Mesothelial cell of epicardium (in vitro differentiated cells): ENCODE data around the gene ZNF155. TPM values are rescaled to one million over a fixed set of nuclear protein-coding genes. Genes with fewer than 3 reads are reported as not detected.
A peak's percentile ranks its signal among the peaks of the same experiment; 100 is the strongest.

Source experiments
- DNase-seq, 2 experiments: peaks; one replicate each; pipeline ENCODE4 v3.0.0; 2021; ENCODE audit warnings: low spot score in 2 of 2; ENCODE audit not compliant: unreplicated experiment in 2 of 2
- H3K27ac Mint-ChIP-seq: 2 replicates; pipeline ENCODE4 v1.8.0; 2021; ENCODE audit warnings: mixed read lengths
- H3K27me3 Mint-ChIP-seq: 2 replicates; pipeline ENCODE4 v1.8.0; 2021; ENCODE audit warnings: low read depth, mixed read lengths
- H3K36me3 Mint-ChIP-seq: 2 replicates; pipeline ENCODE4 v1.8.0; 2021; ENCODE audit warnings: mixed read lengths
- H3K4me1 Mint-ChIP-seq: 2 replicates; pipeline ENCODE4 v1.8.0; 2021; ENCODE audit warnings: mixed read lengths
- H3K4me3 Mint-ChIP-seq: 2 replicates; pipeline ENCODE4 v1.8.0; 2021; ENCODE audit warnings: mild to moderate bottlenecking, moderate library complexity, mixed read lengths
- H3K9me3 Mint-ChIP-seq: 2 replicates; pipeline ENCODE4 v1.8.0; 2021; ENCODE audit warnings: mixed read lengths
- CTCF ChIP-seq: fragments of 200-600 bp; sonication (generic); IDR thresholded peaks from one replicate; pipeline ENCODE4 v1.5.0; 2021; ENCODE audit warnings: antibody characterized with exemption; ENCODE audit not compliant: unreplicated experiment
- total RNA-seq: library from RNA; stranded (reverse); gene quantifications from 3 replicates; pipeline ENCODE4 v1.2.1, GENCODE V29; 2021

The ZNF155 gene
- total RNA-seq, 1 donor from 2014 or later = 14.2 TPM

GRCh38 chr19:43960411-43960810 is 23.6 kb upstream of the ZNF155 start:
- Mint-ChIP-seq H3K4me3 (no peak overlapping the region), H3K27me3 (no peaks in the 10 kb centered on the region), H3K4me1 (no peaks in the 10 kb centered on the region), H3K36me3 (peaks cover 78% of the 10 kb centered on the region), H3K9me3 (peaks cover 83% of the 10 kb centered on the region), H3K27ac (no peak overlapping the region)
- TF ChIP-seq CTCF = no peak
- no peak for DNase-seq

- Mint-ChIP-seq H3K36me3 (peaks cover 90% of the 10 kb centered on the region), H3K4me1 (no peaks in the 10 kb centered on the region), H3K27me3 (no peaks in the 10 kb centered on the region), H3K4me3 (no peak overlapping the region), H3K9me3 (peaks cover 82% of the 10 kb centered on the region), H3K27ac (no peak overlapping the region)
- no peak for DNase-seq
- no peak for TF ChIP-seq CTCF
These were observed 17.8 kb upstream of the ZNF155 start for GRCh38 chr19:43966079-43966694.

- H3K27ac Mint-ChIP-seq = no peak overlapping the region
- no peak for TF ChIP-seq CTCF
- no peak for DNase-seq
- H3K4me1 Mint-ChIP-seq = no peaks in the 10 kb centered on the region
- peaks cover 84% of the 10 kb centered on the region for H3K9me3 Mint-ChIP-seq
- H3K27me3 Mint-ChIP-seq = no peaks in the 10 kb centered on the region
- no peak overlapping the region for H3K4me3 Mint-ChIP-seq
- H3K36me3 Mint-ChIP-seq = peaks cover 53% of the 10 kb centered on the region
These were observed 7.3 kb upstream of the ZNF155 start for GRCh38 chr19:43976732-43977131.

GRCh38 chr19:43983544-43983911 is 460 bp upstream of the ZNF155 start:
- DNase-seq = no peak
- Mint-ChIP-seq H3K4me3 (peak overlapping the region; percentile 64), H3K9me3 (peaks cover 43% of the 10 kb centered on the region), H3K27me3 (no peaks in the 10 kb centered on the region), H3K4me1 (peaks cover 2% of the 10 kb centered on the region), H3K36me3 (peaks cover 14% of the 10 kb centered on the region), H3K27ac (no peak overlapping the region)
- no peak for TF ChIP-seq CTCF

GRCh38 chr19:43984687-43985000 is 656 bp downstream of the ZNF155 start:
- Mint-ChIP-seq H3K9me3 (peaks cover 40% of the 10 kb centered on the region), H3K4me3 (peak overlapping the region; percentile 97), H3K4me1 (peaks cover 2% of the 10 kb centered on the region), H3K36me3 (peaks cover 18% of the 10 kb centered on the region), H3K27ac (peak overlapping the region; percentile 25), H3K27me3 (no peaks in the 10 kb centered on the region)
- TF ChIP-seq CTCF = no peak
- no peak for DNase-seq
